K562 (cell line): Measurements from ENCODE around the gene CDC6. TPM values are rescaled to one million over a fixed set of nuclear protein-coding genes. Genes with fewer than 3 reads are reported as not detected.

Source experiments
- ATAC-seq: fragments of 200-7000 bp; cut with Tn5 transposase; 3 replicates; pipeline ENCODE4 v1.9.1; 2020; ENCODE audit warnings: moderate library complexity
- BruUV-seq: library from RNA; stranded (reverse); fragments of 400-500 nt; replicated peaks from 2 replicates; lab custom pipeline; 2021; lab: Mats Ljungman, UMichigan
- CTCF ChIA-PET: fragments of 300-600 bp; formaldehyde crosslinking; extraction: SDS; loops from one replicate; lab custom pipeline; 2021; ENCODE audit warnings: low intra/inter-chr PET ratio; lab: Yijun Ruan, JAX
- POLR2A ChIA-PET: fragments of 300-600, 350-650 bp; sonication (Branson Sonifier 250); formaldehyde crosslinking; extraction: SDS; loops from one replicate; lab custom pipeline; 2021; ENCODE audit warnings: antibody characterized with exemption, inconsistent platforms; lab: Yijun Ruan, JAX
- DNase-seq, 4 experiments: peaks; one replicate each; pipeline versions ENCODE4 v3.0.0 to v3.0.0-alpha.2; 2011 to 2018; ENCODE audit warnings: low spot score in 3 of 4, mixed read lengths in 3 of 4; ENCODE audit errors: extremely low read depth in 1 of 4
- FAIRE-seq: peaks from 2 replicates; lab custom pipeline; 2011; peaks lifted over from hg19 to GRCh38; lab: Jason Lieb, UNC
- H2AFZ ChIP-seq: 2 replicates; pipeline ENCODE4 v1.6.0; 2011; ENCODE audit warnings: low read depth, low read length, control low read depth, inconsistent platforms
- H3K27ac ChIP-seq: fragments of 200-600 bp; 3 replicates; pipeline ENCODE4 v1.8.0; 2011; ENCODE audit warnings: low read depth, mild to moderate bottlenecking, control low read depth, inconsistent platforms, low read length, moderate library complexity, mixed read lengths; ENCODE audit errors: extremely low read depth
- H3K27me3 ChIP-seq, 2 experiments: fragments of 300-600 bp in 1 of 2; 2 replicates in 1 of 2; 3 replicates in 1 of 2; pipeline versions ENCODE4 v1.6.0 to v1.8.0; 2011; ENCODE audit warnings: inconsistent platforms in 2 of 2, low read length in 2 of 2, mild to moderate bottlenecking in 1 of 2, mixed read lengths in 1 of 2, moderate library complexity in 1 of 2; ENCODE audit not compliant: control insufficient read depth in 2 of 2, insufficient read depth in 2 of 2
- H3K36me3 ChIP-seq: fragments of 300-600 bp; 3 replicates; pipeline ENCODE4 v1.8.0; 2011; ENCODE audit warnings: mild to moderate bottlenecking, low read length, inconsistent platforms; ENCODE audit not compliant: control insufficient read depth, insufficient read depth
- H3K4me1 ChIP-seq, 2 experiments: fragments of 200-600 bp in 1 of 2; replicated peaks in 1 of 2; 2 replicates in 1 of 2; 3 replicates in 1 of 2; pipeline versions ENCODE4 v1.5.1 to v1.8.0; 2011; ENCODE audit warnings: inconsistent platforms in 2 of 2, low read length in 2 of 2, mild to moderate bottlenecking in 1 of 2, mixed read lengths in 1 of 2, moderate library complexity in 1 of 2; ENCODE audit not compliant: control insufficient read depth in 2 of 2, insufficient read depth in 2 of 2
- H3K4me2 ChIP-seq: 2 replicates; pipeline ENCODE4 v1.6.1; 2011; ENCODE audit warnings: low read length, control low read depth, inconsistent platforms, mixed read lengths; ENCODE audit not compliant: insufficient read depth
- H3K4me3 ChIP-seq: fragments of 200-600 bp; sonication (generic), shearing (Covaris generic); 2 replicates; pipeline ENCODE4 v1.5.1; 2016; ENCODE audit warnings: control low read depth, inconsistent platforms
- H3K79me2 ChIP-seq: fragments of 200-600 bp; 3 replicates; pipeline ENCODE4 v1.8.0; 2011; ENCODE audit warnings: low read length, inconsistent platforms; ENCODE audit not compliant: control insufficient read depth, insufficient read depth
- H3K9ac ChIP-seq, 2 experiments: 2 replicates each; pipeline versions ENCODE4 v1.6.0 to v1.6.1; 2011; ENCODE audit warnings: low read depth in 2 of 2, low read length in 2 of 2, control low read depth in 1 of 2, inconsistent platforms in 1 of 2, mild to moderate bottlenecking in 1 of 2, mixed read lengths in 1 of 2; ENCODE audit not compliant: insufficient read depth in 1 of 2
- H3K9me1 ChIP-seq: one replicate; pipeline ENCODE4 v1.6.0; 2011; ENCODE audit warnings: inconsistent platforms, mild to moderate bottlenecking, low read length, moderate library complexity; ENCODE audit not compliant: control insufficient read depth, insufficient read depth
- H3K9me3 ChIP-seq: replicated peaks from 2 replicates; pipeline ENCODE4 v1.5.1; 2011; ENCODE audit warnings: low read depth, low read length, inconsistent platforms; ENCODE audit not compliant: control insufficient read depth, insufficient read depth
- H4K20me1 ChIP-seq: replicated peaks from 2 replicates; pipeline ENCODE4 v1.6.1; 2011; ENCODE audit warnings: low read length, inconsistent platforms, mixed read lengths; ENCODE audit not compliant: control insufficient read depth, insufficient read depth
- DMBX1 ChIP-seq: fragments of 250-450 bp; sonication (Bioruptor Pico); IDR thresholded peaks from 2 replicates; pipeline ENCODE4 v1.8.0; 2022; ENCODE audit warnings: inconsistent platforms, mild to moderate bottlenecking, moderate library complexity, borderline replicate concordance
- ELK3 ChIP-seq: fragments of 450-650 bp; formaldehyde crosslinking; IDR thresholded peaks from 2 replicates; pipeline ENCODE4 v1.4.0; 2020; ENCODE audit warnings: mild to moderate bottlenecking
- MED1 ChIP-seq: sonication (generic); formaldehyde crosslinking; IDR thresholded peaks from 2 replicates; pipeline ENCODE4 v1.8.1; 2023; ENCODE audit warnings: missing genetic modification reagents, borderline replicate concordance
- NFATC3 ChIP-seq: fragments of 450-650 bp; IDR thresholded peaks from 2 replicates; pipeline ENCODE4 v1.6.1; 2017; ENCODE audit warnings: mild to moderate bottlenecking
- SAFB ChIP-seq: fragments of 200-400 bp; formaldehyde crosslinking; IDR thresholded peaks from 2 replicates; pipeline ENCODE4 v1.6.1; 2017; ENCODE audit warnings: low read depth, low read length, borderline replicate concordance
- SMARCE1 ChIP-seq: fragments of 450-650 bp; IDR thresholded peaks from 2 replicates; pipeline ENCODE4 v1.7.1; 2016; ENCODE audit warnings: mild to moderate bottlenecking
- UBTF ChIP-seq, 2 experiments: IDR thresholded peaks; 2 replicates each; pipeline ENCODE4 v1.6.1; 2012; ENCODE audit warnings: improper control_type of control experiment in 2 of 2, low read depth in 2 of 2, low read length in 2 of 2, borderline replicate concordance in 1 of 2
- YY1 ChIP-seq, 3 experiments: IDR thresholded peaks; 2 replicates each; pipeline ENCODE4 v1.6.1; 2011; ENCODE audit warnings: low read length in 2 of 3, mild to moderate bottlenecking in 2 of 3, moderate library complexity in 2 of 3, borderline replicate concordance in 1 of 3, control low read depth in 1 of 3, low read depth in 1 of 3; ENCODE audit not compliant: insufficient read depth in 3 of 3, insufficient replicate concordance in 2 of 3, control insufficient read depth in 1 of 3, insufficient read length in 1 of 3; ENCODE audit errors: extremely low read depth in 1 of 3
- WGBS: fragments of 100-300 bp; shearing (Covaris generic); methylation state at CpG from one replicate; pipeline ENCODE4 v1.1.6; 2016; ENCODE audit warnings: low coverage, mixed read lengths; ENCODE audit not compliant: insufficient coverage; ENCODE audit errors: missing lambda C conversion rate; 5-methylcytosine and 5-hydroxymethylcytosine counted together
- in situ Hi-C: fragments of 300-500 bp; cut with MboI; formaldehyde crosslinking; loops from 4 replicates; pipeline ENCODE4 v1.15.0; 2018; ENCODE audit warnings: inconsistent platforms, mixed read lengths
- intact Hi-C: fragments of 100-400 bp; cut with micrococcal nuclease; formaldehyde crosslinking; loops from 2 replicates; pipeline ENCODE4 v1.14.2; 2022
- polyA plus RNA-seq, 8 experiments: library from polyadenylated mRNA; depleted of rRNA in 4 of 8; stranded (reverse) in 5 of 8; unstranded in 3 of 8; fragments of >200 nt; fragmentation: Nextera tagmentation in 2 of 8; fragmentation: Illumina TruSeq in 1 of 8; extraction: Ambion mirVana in 2 of 8; extraction: Trizol in 1 of 8; gene quantifications; 2 replicates each; pipeline versions ENCODE4 v1.2.1 to v1.2.3, GENCODE V29; 2011 to 2014; ENCODE audit warnings: inconsistent platforms in 1 of 8, missing spikeins in 1 of 8
- total RNA-seq, 7 experiments: library from RNA; depleted of rRNA in 6 of 7; stranded (reverse); fragments of >200 nt in 6 of 7; fragmentation: Illumina TruSeq in 2 of 7; extraction: Trizol in 2 of 7; gene quantifications; 2 replicates each; pipeline versions ENCODE4 v1.2.1 to v1.2.3, GENCODE V29; 2011 to 2021; ENCODE audit warnings: low replicate concordance in 1 of 7

The CDC6 gene
- total and polyA plus RNA-seq, 9 of the 15 experiments (the other 6 are each of a cell fraction or from before 2014, with no cell fraction given): 29.6 to 141 (median 106) TPM

GRCh38 chr17:40242774-40243173 is 44.9 kb upstream of the CDC6 start:
- POLR2A ChIA-PET: interaction anchor here (0.7 to 3.2 kb wide), 6 partner anchors 10 to 176 kb away, joined by 3 to 16 read pairs (median 3); no protein-coding TSS in a partner anchor
- ATAC-seq: no peak

GRCh38 chr17:40243761-40244160 is 43.9 kb upstream of the CDC6 start:
- H3K79me2 ChIP-seq: peaks cover 31% of the 10 kb centered on the region
- ChIA-PET POLR2A (interaction anchor here (0.6 to 1.1 kb wide), 3 partner anchors 14 to 124 kb away, joined by 3 read pairs; no protein-coding TSS in a partner anchor), CTCF (no interaction called here)
- no peak overlapping the region for H2AFZ ChIP-seq
- intact Hi-C loops (no loop called here), in situ Hi-C loops (no loop called here)
- no peak overlapping the region for H3K4me3 ChIP-seq
- H3K9ac ChIP-seq: no peak overlapping the region
- H3K27me3 ChIP-seq: no peaks in the 10 kb centered on the region
- ATAC-seq (no peak), FAIRE-seq (no peak), DNase-seq (no peak)
- no peak overlapping the region for H3K27ac ChIP-seq
- 91% methylated on average over 3 of the region's 3 CpGs for WGBS
- H3K36me3 ChIP-seq: no peaks in the 10 kb centered on the region
- H4K20me1 ChIP-seq: 0 out of 2 replicates have a peak, but pooled peaks cover 2% of the 10 kb centered on the region
- no peaks in the 10 kb centered on the region for H3K9me1 ChIP-seq
- no peaks in the 10 kb centered on the region for H3K9me3 ChIP-seq
- no peak overlapping the region for H3K4me2 ChIP-seq
- no peaks in the 10 kb centered on the region; a peak in 1 of 5 replicates for H3K4me1 ChIP-seq
- no TSS peak for BruUV-seq
- TF ChIP-seq NFATC3: no peak
- no peak for TF ChIP-seq DMBX1
- no peak for TF ChIP-seq SAFB
- no peak for TF ChIP-seq SMARCE1
- no peak for TF ChIP-seq UBTF (IDR thresholded peaks at IDR 0.05; ENCODE audit: borderline replicate concordance in 1 of 2, low read depth in 2 of 2, low read length in 2 of 2)
- no peak for TF ChIP-seq MED1 (CRISPR knock-in tag)
- no peak for TF ChIP-seq YY1 (IDR thresholded peaks at IDR 0.05; ENCODE audit: borderline replicate concordance in 1 of 3, control insufficient read depth in 1 of 3, extremely low read depth in 1 of 3, insufficient read depth in 3 of 3, insufficient read length in 1 of 3, insufficient replicate concordance in 2 of 3, low read depth in 1 of 3, low read length in 2 of 3)

More at GRCh38 chr17:40242774-40243173, 44.9 kb upstream of the CDC6 start:
- H3K9ac ChIP-seq: no peak overlapping the region
- no peak overlapping the region for H3K4me2 ChIP-seq
- peaks cover 30% of the 10 kb centered on the region for H3K79me2 ChIP-seq
- H3K4me3 ChIP-seq: no peak overlapping the region
- no peaks in the 10 kb centered on the region for H3K27me3 ChIP-seq
- DNase-seq (no peak), FAIRE-seq (no peak)
- BruUV-seq: no TSS peak
- in situ Hi-C loops: no loop called here
- no peak overlapping the region for H2AFZ ChIP-seq
- no peaks in the 10 kb centered on the region for H3K9me1 ChIP-seq
- intact Hi-C loops: no loop called here
- 84% methylated on average over 3 of the region's 3 CpGs for WGBS
- no peak overlapping the region for H3K27ac ChIP-seq
- TF ChIP-seq YY1 (IDR thresholded peaks at IDR 0.05; ENCODE audit: borderline replicate concordance in 1 of 3, control insufficient read depth in 1 of 3, extremely low read depth in 1 of 3, insufficient read depth in 3 of 3, insufficient read length in 1 of 3, insufficient replicate concordance in 2 of 3, low read depth in 1 of 3, low read length in 2 of 3) (no peak), ELK3 (CRISPR knock-in tag) (no peak)
- no peaks in the 10 kb centered on the region for H3K9me3 ChIP-seq
- H3K36me3 ChIP-seq: no peaks in the 10 kb centered on the region
- 0 out of 2 replicates have a peak, but pooled peaks cover 2% of the 10 kb centered on the region for H4K20me1 ChIP-seq
- H3K4me1 ChIP-seq: no peaks in the 10 kb centered on the region; a peak in 1 of 5 replicates
- CTCF ChIA-PET: no interaction called here
